Measurements from ENCODE around the gene CFAP43.

- TF ChIP-seq, protein P1, sequence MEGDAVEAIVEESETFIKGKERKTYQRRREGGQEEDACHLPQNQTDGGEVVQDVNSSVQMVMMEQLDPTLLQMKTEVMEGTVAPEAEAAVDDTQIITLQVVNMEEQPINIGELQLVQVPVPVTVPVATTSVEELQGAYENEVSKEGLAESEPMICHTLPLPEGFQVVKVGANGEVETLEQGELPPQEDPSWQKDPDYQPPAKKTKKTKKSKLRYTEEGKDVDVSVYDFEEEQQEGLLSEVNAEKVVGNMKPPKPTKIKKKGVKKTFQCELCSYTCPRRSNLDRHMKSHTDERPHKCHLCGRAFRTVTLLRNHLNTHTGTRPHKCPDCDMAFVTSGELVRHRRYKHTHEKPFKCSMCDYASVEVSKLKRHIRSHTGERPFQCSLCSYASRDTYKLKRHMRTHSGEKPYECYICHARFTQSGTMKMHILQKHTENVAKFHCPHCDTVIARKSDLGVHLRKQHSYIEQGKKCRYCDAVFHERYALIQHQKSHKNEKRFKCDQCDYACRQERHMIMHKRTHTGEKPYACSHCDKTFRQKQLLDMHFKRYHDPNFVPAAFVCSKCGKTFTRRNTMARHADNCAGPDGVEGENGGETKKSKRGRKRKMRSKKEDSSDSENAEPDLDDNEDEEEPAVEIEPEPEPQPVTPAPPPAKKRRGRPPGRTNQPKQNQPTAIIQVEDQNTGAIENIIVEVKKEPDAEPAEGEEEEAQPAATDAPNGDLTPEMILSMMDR (IDR thresholded peaks at IDR 0.05): no peak
- TF ChIP-seq POLR2AphosphoS5 (IDR thresholded peaks at IDR 0.05) (no peak), POLR2A (IDR thresholded peaks at IDR 0.05) (no peak)
Observed at GRCh38 chr10:104273286-104273685, 41.1 kb upstream of the CFAP43 start.

Data from transverse colon (tissue), 4 donors.